Neural cell (in vitro differentiated cells): ENCODE measurements around the gene CAVIN3. TPM values are rescaled to one million over a fixed set of nuclear protein-coding genes. Genes with fewer than 3 reads are reported as not detected.

Source experiments
- H2AFZ ChIP-seq: fragments of 200-600, 300-800 bp; sonication (generic), shearing (Covaris generic); 2 replicates; pipeline ENCODE4 v1.6.0; 2014; ENCODE audit warnings: low read depth, mild to moderate bottlenecking, antibody characterized with exemption, low read length, moderate library complexity
- H3F3A ChIP-seq: fragments of 200-600 bp; shearing (Covaris generic); 2 replicates; pipeline ENCODE4 v1.6.1; 2016; ENCODE audit warnings: mild to moderate bottlenecking, moderate library complexity, mixed read lengths, antibody characterized with exemption, low read length; ENCODE audit not compliant: insufficient read depth, poor library complexity, severe bottlenecking
- H3K27ac ChIP-seq: fragments of 200-600, 300-800 bp; sonication (generic), shearing (Covaris generic); 2 replicates; pipeline ENCODE4 v1.5.1; 2014; ENCODE audit warnings: mild to moderate bottlenecking, low read length, moderate library complexity
- H3K27me3 ChIP-seq: fragments of 300-800, 200-600 bp; sonication (generic), shearing (Covaris generic); 2 replicates; pipeline ENCODE4 v1.6.0; 2014; ENCODE audit warnings: mild to moderate bottlenecking, low read depth, low read length, moderate library complexity; ENCODE audit not compliant: insufficient read depth
- H3K36me3 ChIP-seq: fragments of 300-800, 200-600 bp; sonication (generic), shearing (Covaris generic); 2 replicates; pipeline ENCODE4 v1.5.1; 2014; ENCODE audit warnings: mild to moderate bottlenecking, antibody characterized with exemption, low read length, moderate library complexity; ENCODE audit not compliant: insufficient read depth
- H3K4me2 ChIP-seq: fragments of 300-800, 200-600 bp; sonication (generic), shearing (Covaris generic); 2 replicates; pipeline ENCODE4 v1.6.0; 2014; ENCODE audit warnings: mild to moderate bottlenecking, low read length
- H3K4me3 ChIP-seq: fragments of 300-800, 200-600 bp; sonication (generic), shearing (Covaris generic); 2 replicates; pipeline ENCODE4 v1.5.1; 2014; ENCODE audit warnings: mild to moderate bottlenecking, low read length, moderate library complexity
- H3K79me2 ChIP-seq: fragments of 200-600 bp; shearing (Covaris generic); replicated peaks from 2 replicates; pipeline ENCODE4 v1.6.0; 2014; ENCODE audit warnings: mild to moderate bottlenecking, low read length, moderate library complexity; ENCODE audit not compliant: insufficient read depth
- H3K9ac ChIP-seq: fragments of 300-800, 200-600 bp; sonication (generic), shearing (Covaris generic); 2 replicates; pipeline ENCODE4 v1.6.1; 2016; ENCODE audit warnings: mild to moderate bottlenecking, low read length, mixed read lengths
- H3K9me2 ChIP-seq: fragments of 200-600 bp; shearing (Covaris generic); 2 replicates; pipeline ENCODE4 v1.6.1; 2016; ENCODE audit warnings: mild to moderate bottlenecking, low read length, mixed read lengths; ENCODE audit not compliant: insufficient read depth
- H3K9me3 ChIP-seq: fragments of 200-600, 300-800 bp; sonication (generic), shearing (Covaris generic); 2 replicates; pipeline ENCODE4 v1.6.1; 2016; ENCODE audit warnings: mild to moderate bottlenecking, mixed run types, low read length, moderate library complexity, mixed read lengths
- H4K20me1 ChIP-seq: fragments of 200-600 bp; shearing (Covaris generic); 2 replicates; pipeline ENCODE4 v1.6.1; 2016; ENCODE audit warnings: mild to moderate bottlenecking, mixed run types; ENCODE audit not compliant: insufficient read depth
- EP300 ChIP-seq: fragments of 450-650 bp; conservative IDR thresholded peaks from 2 replicates; pipeline ENCODE4 v1.6.1; 2014; ENCODE audit warnings: antibody characterized with exemption, mild to moderate bottlenecking, moderate library complexity; ENCODE audit not compliant: poor library complexity, severe bottlenecking
- EZH2 ChIP-seq: fragments of 200-600, 300-800 bp; shearing (Covaris generic), sonication (generic); IDR thresholded peaks from 2 replicates; pipeline ENCODE4 v1.6.1; 2014; ENCODE audit warnings: antibody characterized with exemption, low read length, borderline replicate concordance, mild to moderate bottlenecking; ENCODE audit not compliant: insufficient read depth, poor library complexity, severe bottlenecking
- MXI1 ChIP-seq: fragments of 450-650 bp; conservative IDR thresholded peaks from 2 replicates; pipeline ENCODE4 v1.6.1; 2014; ENCODE audit warnings: antibody characterized with exemption, mild to moderate bottlenecking; ENCODE audit not compliant: poor library complexity, severe bottlenecking
- POLR2AphosphoS5 ChIP-seq: IDR thresholded peaks from 2 replicates; pipeline ENCODE4 v1.6.1; 2012
- RAD21 ChIP-seq: fragments of 450-650 bp; conservative IDR thresholded peaks from 2 replicates; pipeline ENCODE4 v1.6.1; 2014; ENCODE audit warnings: antibody characterized with exemption, mild to moderate bottlenecking, moderate library complexity
- SMC3 ChIP-seq: fragments of 450-650 bp; conservative IDR thresholded peaks from 2 replicates; pipeline ENCODE4 v1.6.1; 2014; ENCODE audit warnings: antibody characterized with exemption, mild to moderate bottlenecking, moderate library complexity; ENCODE audit not compliant: poor library complexity
- TAF1 ChIP-seq: IDR thresholded peaks from 2 replicates; pipeline ENCODE4 v1.6.1; 2012; ENCODE audit warnings: low read depth
- polyA plus RNA-seq: library from polyadenylated mRNA; depleted of rRNA; stranded (reverse); fragments of >200 nt; gene quantifications from 2 replicates; pipeline ENCODE4 v1.2.3, GENCODE V29; 2014
- TF ChIP-seq, protein P1 (sequence below): fragments of 450-650 bp; IDR thresholded peaks from 2 replicates; pipeline ENCODE4 v1.5.1; 2014; ENCODE audit warnings: antibody characterized with exemption, mild to moderate bottlenecking, moderate library complexity; ENCODE audit not compliant: poor library complexity, severe bottlenecking
- TF ChIP-seq, protein P2 (sequence below): IDR thresholded peaks from 2 replicates; pipeline ENCODE4 v1.6.1; 2012; ENCODE audit warnings: borderline replicate concordance

Gene CAVIN3
- polyA plus RNA-seq, 1 donor from 2014 or later: not detected

DNA sequence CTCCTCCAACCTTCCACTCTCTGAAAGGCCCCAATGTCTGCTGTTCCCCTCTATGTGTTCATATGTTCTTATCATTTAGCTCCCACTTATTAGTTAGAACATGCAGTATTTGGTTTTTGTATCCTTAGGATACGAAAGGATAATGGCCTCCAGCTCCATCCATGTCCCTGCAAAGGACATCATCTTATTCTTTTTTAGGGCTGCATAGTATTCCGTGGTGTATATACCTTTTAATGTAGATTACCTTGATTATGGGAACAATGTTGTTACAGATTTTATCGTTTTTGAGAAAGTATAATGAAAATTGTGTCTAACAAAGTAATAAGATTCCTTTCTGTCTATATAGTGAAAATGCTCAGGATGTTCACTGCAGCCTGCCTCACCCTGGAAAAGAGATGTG lies 16.0 kb upstream of the CAVIN3 start:
- Histone ChIP-seq H3K9me3 (no peaks in the 10 kb centered on the region), H3K9ac (no peak overlapping the region), H3K27ac (no peak overlapping the region), H3K4me2 (no peak overlapping the region), H2AFZ (no peak overlapping the region), H3F3A (no peaks in the 10 kb centered on the region), H4K20me1 (no peaks in the 10 kb centered on the region), H3K4me3 (no peak overlapping the region), H3K36me3 (no peaks in the 10 kb centered on the region), H3K9me2 (no peaks in the 10 kb centered on the region), H3K27me3 (no peaks in the 10 kb centered on the region), H3K79me2 (no peaks in the 10 kb centered on the region)
- TF ChIP-seq POLR2AphosphoS5 (no peak), RAD21 (no peak), SMC3 (no peak), TAF1 (no peak)
- TF ChIP-seq, protein P1, sequence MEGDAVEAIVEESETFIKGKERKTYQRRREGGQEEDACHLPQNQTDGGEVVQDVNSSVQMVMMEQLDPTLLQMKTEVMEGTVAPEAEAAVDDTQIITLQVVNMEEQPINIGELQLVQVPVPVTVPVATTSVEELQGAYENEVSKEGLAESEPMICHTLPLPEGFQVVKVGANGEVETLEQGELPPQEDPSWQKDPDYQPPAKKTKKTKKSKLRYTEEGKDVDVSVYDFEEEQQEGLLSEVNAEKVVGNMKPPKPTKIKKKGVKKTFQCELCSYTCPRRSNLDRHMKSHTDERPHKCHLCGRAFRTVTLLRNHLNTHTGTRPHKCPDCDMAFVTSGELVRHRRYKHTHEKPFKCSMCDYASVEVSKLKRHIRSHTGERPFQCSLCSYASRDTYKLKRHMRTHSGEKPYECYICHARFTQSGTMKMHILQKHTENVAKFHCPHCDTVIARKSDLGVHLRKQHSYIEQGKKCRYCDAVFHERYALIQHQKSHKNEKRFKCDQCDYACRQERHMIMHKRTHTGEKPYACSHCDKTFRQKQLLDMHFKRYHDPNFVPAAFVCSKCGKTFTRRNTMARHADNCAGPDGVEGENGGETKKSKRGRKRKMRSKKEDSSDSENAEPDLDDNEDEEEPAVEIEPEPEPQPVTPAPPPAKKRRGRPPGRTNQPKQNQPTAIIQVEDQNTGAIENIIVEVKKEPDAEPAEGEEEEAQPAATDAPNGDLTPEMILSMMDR: no peak

DNA sequence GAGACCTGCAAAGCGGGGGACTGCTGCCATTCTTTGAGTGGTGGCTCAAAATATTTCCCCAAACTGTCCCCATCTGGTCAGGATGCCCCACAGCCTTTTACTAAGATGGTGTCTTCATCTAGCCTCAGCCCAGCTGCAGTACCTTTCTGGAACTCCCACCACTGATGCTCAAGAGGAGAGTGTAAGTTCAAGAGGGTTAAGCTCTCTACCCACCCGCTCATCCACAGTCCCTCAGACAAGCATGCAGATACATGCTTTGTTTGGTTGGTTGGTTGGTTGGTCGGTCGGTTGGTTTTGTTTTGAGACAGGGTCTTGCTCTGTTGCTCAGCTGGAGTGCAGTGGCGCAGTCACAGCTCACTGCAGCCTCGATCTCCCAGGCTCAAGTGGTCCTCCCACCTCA lies 14.5 kb upstream of the CAVIN3 start:
- no peaks in the 10 kb centered on the region for H3F3A ChIP-seq
- H3K4me3 ChIP-seq: no peak overlapping the region
- H3K9ac ChIP-seq: no peak overlapping the region
- TF ChIP-seq EZH2: no peak
- TF ChIP-seq EP300: no peak
- TF ChIP-seq RAD21: no peak
- TF ChIP-seq, protein P1: no peak
- TF ChIP-seq, protein P2, sequence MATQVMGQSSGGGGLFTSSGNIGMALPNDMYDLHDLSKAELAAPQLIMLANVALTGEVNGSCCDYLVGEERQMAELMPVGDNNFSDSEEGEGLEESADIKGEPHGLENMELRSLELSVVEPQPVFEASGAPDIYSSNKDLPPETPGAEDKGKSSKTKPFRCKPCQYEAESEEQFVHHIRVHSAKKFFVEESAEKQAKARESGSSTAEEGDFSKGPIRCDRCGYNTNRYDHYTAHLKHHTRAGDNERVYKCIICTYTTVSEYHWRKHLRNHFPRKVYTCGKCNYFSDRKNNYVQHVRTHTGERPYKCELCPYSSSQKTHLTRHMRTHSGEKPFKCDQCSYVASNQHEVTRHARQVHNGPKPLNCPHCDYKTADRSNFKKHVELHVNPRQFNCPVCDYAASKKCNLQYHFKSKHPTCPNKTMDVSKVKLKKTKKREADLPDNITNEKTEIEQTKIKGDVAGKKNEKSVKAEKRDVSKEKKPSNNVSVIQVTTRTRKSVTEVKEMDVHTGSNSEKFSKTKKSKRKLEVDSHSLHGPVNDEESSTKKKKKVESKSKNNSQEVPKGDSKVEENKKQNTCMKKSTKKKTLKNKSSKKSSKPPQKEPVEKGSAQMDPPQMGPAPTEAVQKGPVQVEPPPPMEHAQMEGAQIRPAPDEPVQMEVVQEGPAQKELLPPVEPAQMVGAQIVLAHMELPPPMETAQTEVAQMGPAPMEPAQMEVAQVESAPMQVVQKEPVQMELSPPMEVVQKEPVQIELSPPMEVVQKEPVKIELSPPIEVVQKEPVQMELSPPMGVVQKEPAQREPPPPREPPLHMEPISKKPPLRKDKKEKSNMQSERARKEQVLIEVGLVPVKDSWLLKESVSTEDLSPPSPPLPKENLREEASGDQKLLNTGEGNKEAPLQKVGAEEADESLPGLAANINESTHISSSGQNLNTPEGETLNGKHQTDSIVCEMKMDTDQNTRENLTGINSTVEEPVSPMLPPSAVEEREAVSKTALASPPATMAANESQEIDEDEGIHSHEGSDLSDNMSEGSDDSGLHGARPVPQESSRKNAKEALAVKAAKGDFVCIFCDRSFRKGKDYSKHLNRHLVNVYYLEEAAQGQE: no peak
- TF ChIP-seq SMC3: no peak
- TF ChIP-seq MXI1: no peak
- no peak for TF ChIP-seq TAF1
- no peak for TF ChIP-seq POLR2AphosphoS5
- no peak overlapping the region for H2AFZ ChIP-seq
- no peaks in the 10 kb centered on the region for H3K79me2 ChIP-seq
- no peak overlapping the region for H3K4me2 ChIP-seq
- H3K27me3 ChIP-seq: no peaks in the 10 kb centered on the region
- no peak overlapping the region for H3K27ac ChIP-seq
- H4K20me1 ChIP-seq: no peaks in the 10 kb centered on the region
- no peaks in the 10 kb centered on the region for H3K9me3 ChIP-seq
- H3K9me2 ChIP-seq: no peaks in the 10 kb centered on the region
- H3K36me3 ChIP-seq: no peaks in the 10 kb centered on the region
